ENCODE results near the gene TMEM221. TPM values are rescaled to one million over a fixed set of nuclear protein-coding genes. Genes with fewer than 3 reads are reported as not detected.

TMEM221 gene
- total RNA-seq, 5 donors from 2014 or later (not counting 1 experiment from before 2014, with no cell fraction given) = not detected

DNA sequence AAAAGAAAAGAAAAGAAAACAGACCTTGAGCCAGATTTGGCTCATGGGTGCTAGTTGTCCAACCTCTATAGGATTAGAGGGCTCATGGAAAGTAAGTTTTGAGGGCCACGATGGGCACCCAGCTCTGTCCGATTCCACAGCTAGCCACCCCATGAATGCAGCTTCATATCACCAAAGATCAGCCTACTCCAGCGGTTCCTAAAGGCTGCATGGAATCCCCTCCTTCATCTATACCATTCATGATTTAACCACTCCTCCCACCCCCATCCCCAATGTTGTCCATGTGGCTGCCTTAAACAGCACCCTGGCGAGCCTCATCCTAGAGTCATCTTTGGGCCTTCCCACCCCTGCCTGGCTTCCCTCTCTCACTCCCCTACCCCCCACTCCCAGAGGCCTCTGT lies 26.5 kb downstream of the TMEM221 start:
- Histone ChIP-seq H3K4me1 (ENCODE audit: control insufficient read depth in 1 of 2, extremely low read depth in 1 of 2, insufficient read depth in 2 of 2, low read length in 2 of 2) (peaks cover 7 to 24% of the 10 kb centered on the region in 2 experiments), H3K4me3 (ENCODE audit: control insufficient read depth in 1 of 2, extremely low read depth in 1 of 2, low read length in 1 of 2) (no peak overlapping the region), H3K27ac (ENCODE audit: low read length) (no peak overlapping the region), H3K27me3 (replicated peaks in 1 of 2; ENCODE audit: control insufficient read depth in 2 of 2, extremely low read depth in 1 of 2, insufficient read depth in 2 of 2, low read length in 1 of 2) (no peaks in the 10 kb centered on the region), H3K9me3 (no peaks in the 10 kb centered on the region), H3K36me3 (ENCODE audit: control insufficient read depth in 2 of 2, extremely low read depth in 1 of 2, insufficient read depth in 1 of 2, low read length in 1 of 2) (peaks cover 0 to 3% of the 10 kb centered on the region in 2 donors)
- ChIA-PET POLR2A (no interaction called here), CTCF (no interaction called here)
- Mint-ChIP-seq H3K36me3 (peaks cover 5% of the 10 kb centered on the region), H3K27ac (no peak overlapping the region), H3K4me3 (peak overlapping the region in 1 of 3 donors; percentile 93), H3K9me3 (no peaks in the 10 kb centered on the region), H3K27me3 (no peaks in the 10 kb centered on the region), H3K4me1 (peaks cover 16 to 20% (median 18%) of the 10 kb centered on the region in 3 donors)
- ATAC-seq (replicated peaks in 1 of 4) (no peak), DNase-seq (no peak)
- WGBS (ENCODE audit: insufficient coverage) = 100% methylated on average over 4 of the region's 4 CpGs

DNA sequence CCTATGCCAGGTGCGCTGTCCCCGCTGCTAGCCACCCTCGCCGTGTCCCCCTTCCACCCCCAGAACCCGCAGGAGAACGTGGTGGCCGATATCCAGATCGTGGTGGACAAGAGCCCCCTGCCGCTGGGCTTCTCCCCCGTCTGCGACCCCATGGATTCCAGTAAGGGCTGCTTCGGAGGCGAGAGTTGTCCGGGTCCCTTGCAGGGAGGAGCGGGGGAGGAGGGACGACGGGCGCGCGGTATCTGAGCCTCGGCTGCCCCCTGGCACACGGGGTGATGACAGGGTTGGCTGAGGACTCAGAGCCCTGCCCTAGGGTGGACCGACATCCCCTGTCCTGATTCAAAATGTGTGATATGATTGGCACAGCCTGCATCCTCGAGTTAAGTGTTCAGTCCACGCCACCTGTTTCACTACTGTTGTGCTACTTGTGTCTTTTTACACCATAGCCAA lies 28.0 kb downstream of the TMEM221 start:
- Mint-ChIP-seq H3K4me3 (peak overlapping the region; percentile 87 to 93 (median 90)), H3K27ac (peak overlapping the region; percentile 39 to 55), H3K36me3 (peaks cover 8% of the 10 kb centered on the region), H3K9me3 (no peaks in the 10 kb centered on the region), H3K4me1 (peaks cover 17 to 20% (median 18%) of the 10 kb centered on the region in 3 donors), H3K27me3 (no peaks in the 10 kb centered on the region)
- peak in 6 of 35 experiments; percentile 13 to 38 (median 21) for DNase-seq
- POLR2A ChIA-PET = interaction anchor here in 1 of 2 donors (0.7 kb wide), 1 partner anchor 834 kb away, joined by 4 read pairs; no protein-coding TSS in a partner anchor
- Histone ChIP-seq H3K4me1 (ENCODE audit: control insufficient read depth in 1 of 2, extremely low read depth in 1 of 2, insufficient read depth in 2 of 2, low read length in 2 of 2) (peaks cover 7 to 24% of the 10 kb centered on the region in 2 experiments), H3K9me3 (no peaks in the 10 kb centered on the region), H3K36me3 (ENCODE audit: control insufficient read depth in 2 of 2, extremely low read depth in 1 of 2, insufficient read depth in 1 of 2, low read length in 1 of 2) (peaks cover 0 to 3% of the 10 kb centered on the region in 2 donors), H3K4me3 (ENCODE audit: control insufficient read depth in 1 of 2, extremely low read depth in 1 of 2, low read length in 1 of 2) (peak overlapping the region; percentile 80 to 82), H3K27ac (ENCODE audit: low read length) (peak overlapping the region; percentile 18), H3K27me3 (replicated peaks in 1 of 2; ENCODE audit: control insufficient read depth in 2 of 2, extremely low read depth in 1 of 2, insufficient read depth in 2 of 2, low read length in 1 of 2) (no peaks in the 10 kb centered on the region)
- ATAC-seq (replicated peaks in 1 of 4) = peak in 1 of 4 experiments; percentile 7
- WGBS (ENCODE audit: insufficient coverage) = 7% methylated on average over 25 of the region's 25 CpGs
- CTCF ChIA-PET = interaction anchor here (0.6 to 1.2 kb wide), 2 partner anchors 9 to 76 kb away, joined by 4 to 5 read pairs; no protein-coding TSS in a partner anchor

DNA sequence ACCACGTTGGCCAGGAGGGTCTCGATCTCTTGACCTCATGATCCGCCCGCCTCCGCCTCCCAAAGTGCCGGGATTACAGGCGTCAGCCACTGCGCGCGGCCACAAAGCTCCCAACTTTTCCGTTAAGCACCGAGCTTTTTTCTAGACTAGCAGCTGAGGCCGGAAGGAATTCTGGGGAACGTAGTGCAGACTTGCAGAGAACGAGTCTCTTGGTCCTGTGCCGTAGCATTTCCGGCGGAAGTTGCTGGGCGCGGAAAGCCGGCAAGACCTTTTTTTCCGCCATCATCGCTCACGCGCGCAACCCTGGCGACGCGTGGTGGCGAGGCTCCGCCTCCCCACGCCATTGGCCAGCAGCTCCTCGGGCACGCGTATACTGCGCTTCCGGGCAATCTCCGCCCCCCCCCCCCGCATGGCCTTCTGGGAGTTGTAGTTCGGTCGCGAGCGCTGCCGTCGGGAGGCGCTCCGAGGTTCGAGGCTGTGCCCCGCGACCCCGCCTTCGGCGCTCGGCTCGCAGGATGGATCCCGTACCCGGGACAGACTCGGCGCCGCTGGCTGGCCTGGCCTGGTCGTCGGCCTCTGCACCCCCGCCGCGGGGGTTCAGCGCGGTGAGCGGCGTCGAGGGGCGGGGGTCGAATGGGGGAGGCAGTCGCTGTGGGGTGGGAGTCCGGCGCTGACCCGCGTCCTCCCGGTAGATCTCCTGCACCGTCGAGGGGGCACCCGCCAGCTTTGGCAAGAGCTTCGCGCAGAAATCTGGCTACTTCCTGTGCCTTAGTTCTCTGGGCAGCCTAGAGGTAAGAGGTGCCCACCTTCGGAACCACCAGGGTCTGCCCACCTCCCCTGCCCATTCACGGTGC lies 28.6 kb downstream of the TMEM221 start, which contains the start of gene MVB12A:
Gene MVB12A, plus strand, starts transcription at position 427 of the 854 bp plus-strand sequence. Its CDS starts 89 bp downstream, at position 516.
- Mint-ChIP-seq H3K36me3 (peaks cover 8% of the 10 kb centered on the region), H3K27me3 (no peaks in the 10 kb centered on the region), H3K9me3 (no peaks in the 10 kb centered on the region), H3K27ac (peak within 1 kb of the TSS; percentile 91 to 92), H3K4me1 (peaks cover 16 to 20% (median 18%) of the 10 kb centered on the region in 3 donors), H3K4me3 (peak within 1 kb of the TSS; percentile 87 to 93 (median 90))
- peak; percentile 96 to 98 (median 96) for ATAC-seq (replicated peaks in 1 of 4)
- no peaks in the 10 kb centered on the region for H3K9me3 ChIP-seq
- H3K4me3 ChIP-seq (ENCODE audit: control insufficient read depth in 1 of 2, extremely low read depth in 1 of 2, low read length in 1 of 2) = peak within 1 kb of the TSS; percentile 80 to 82
- WGBS (ENCODE audit: insufficient coverage) = under 1% methylated on average over 74 of the region's 85 CpGs
- H3K27me3 ChIP-seq (replicated peaks in 1 of 2; ENCODE audit: control insufficient read depth in 2 of 2, extremely low read depth in 1 of 2, insufficient read depth in 2 of 2, low read length in 1 of 2) = no peaks in the 10 kb centered on the region
- peak within 1 kb of the TSS; percentile 18 for H3K27ac ChIP-seq (ENCODE audit: low read length)
- peak; percentile 85 to 99 (median 96) for DNase-seq
- ChIA-PET CTCF (interaction anchor here (0.6 to 1.5 kb wide), 13 partner anchors 10 to 478 kb away, joined by 3 to 8 read pairs (median 4); partner anchors contain the start of genes BABAM1 (in 1 of the 2), BST2 (in 1 of the 2) and DDA1 (in 1 of the 2)), POLR2A (interaction anchor here (0.6 to 1.1 kb wide), 4 partner anchors 13 to 153 kb away, joined by 3 read pairs; partner anchors contain the start of genes BABAM1 (in 1 of the 2), BST2 (in 1 of the 2) and DDA1 (in 1 of the 2))
- peaks cover 7 to 22% of the 10 kb centered on the region in 2 experiments for H3K4me1 ChIP-seq (ENCODE audit: control insufficient read depth in 1 of 2, extremely low read depth in 1 of 2, insufficient read depth in 2 of 2, low read length in 2 of 2)
- H3K36me3 ChIP-seq (ENCODE audit: control insufficient read depth in 2 of 2, extremely low read depth in 1 of 2, insufficient read depth in 1 of 2, low read length in 1 of 2) = peaks cover 0 to 4% of the 10 kb centered on the region in 2 donors

DNA sequence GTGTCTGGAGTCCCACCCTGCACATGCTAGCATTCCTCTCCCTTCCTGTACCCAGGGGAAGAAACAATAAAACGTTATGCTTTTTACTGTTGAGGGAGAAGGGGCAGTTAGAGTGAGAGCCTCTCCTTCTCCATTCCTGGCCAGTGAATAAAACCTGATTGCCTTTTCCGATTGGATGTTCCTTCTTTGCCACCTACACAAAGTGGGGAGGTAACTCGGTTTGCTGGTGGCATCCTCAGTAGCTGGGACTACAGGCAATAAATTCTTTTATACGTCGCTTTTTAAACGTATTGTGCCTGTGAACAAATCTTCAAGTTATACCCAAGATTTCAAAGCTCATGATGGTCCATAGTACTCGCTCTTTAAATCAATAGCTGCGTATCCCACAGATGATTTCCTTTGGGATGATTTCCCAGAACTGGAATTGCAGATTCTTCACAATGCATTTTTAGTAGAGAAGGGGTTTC lies 29.3 kb downstream of the TMEM221 start:
- H3K4me3 Mint-ChIP-seq = peak overlapping the region; percentile 87 to 93 (median 90)
- CTCF ChIA-PET = interaction anchor here in 1 of 2 donors (0.6 to 1.5 kb wide), 11 partner anchors 11 to 152 kb away, joined by 3 to 6 read pairs (median 4); partner anchors contain the start of genes BABAM1, BST2 and DDA1

DNA sequence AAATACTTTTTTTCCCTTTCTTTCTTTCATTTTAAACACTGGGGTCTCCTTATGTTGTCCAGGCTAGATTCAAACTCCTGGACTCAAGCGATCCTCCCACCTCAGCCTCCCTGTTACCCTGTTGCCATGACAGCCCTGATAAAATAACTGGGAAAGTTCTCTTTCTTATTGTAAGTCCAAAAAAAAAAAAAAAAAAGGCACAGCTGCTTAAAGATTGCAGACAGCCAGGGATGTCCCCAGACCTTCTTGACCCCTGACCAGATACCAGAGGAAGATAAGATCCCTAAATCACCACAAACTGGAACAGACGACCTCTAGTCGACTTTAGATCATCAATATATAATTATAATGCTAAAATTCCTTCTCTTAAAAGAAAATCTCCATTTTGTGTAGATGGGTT lies 29.8 kb downstream of the TMEM221 start:
- DNase-seq (no peak), ATAC-seq (replicated peaks in 1 of 4) (no peak)
- Histone ChIP-seq H3K4me3 (ENCODE audit: control insufficient read depth in 1 of 2, extremely low read depth in 1 of 2, low read length in 1 of 2) (no peak overlapping the region), H3K4me1 (ENCODE audit: control insufficient read depth in 1 of 2, extremely low read depth in 1 of 2, insufficient read depth in 2 of 2, low read length in 2 of 2) (peaks cover 7 to 17% of the 10 kb centered on the region in 2 experiments), H3K27me3 (replicated peaks in 1 of 2; ENCODE audit: control insufficient read depth in 2 of 2, extremely low read depth in 1 of 2, insufficient read depth in 2 of 2, low read length in 1 of 2) (no peaks in the 10 kb centered on the region), H3K36me3 (ENCODE audit: control insufficient read depth in 2 of 2, extremely low read depth in 1 of 2, insufficient read depth in 1 of 2, low read length in 1 of 2) (peaks cover 0 to 3% of the 10 kb centered on the region in 2 donors), H3K9me3 (no peaks in the 10 kb centered on the region), H3K27ac (ENCODE audit: low read length) (no peak overlapping the region)
- Mint-ChIP-seq H3K36me3 (peaks cover 8% of the 10 kb centered on the region), H3K9me3 (no peaks in the 10 kb centered on the region), H3K27me3 (no peaks in the 10 kb centered on the region), H3K27ac (peak overlapping the region in 1 of 2 donors; percentile 92), H3K4me1 (peaks cover 15 to 16% (median 15%) of the 10 kb centered on the region in 3 donors), H3K4me3 (peak overlapping the region; percentile 87 to 93 (median 90))
- CTCF ChIA-PET = interaction anchor here in 1 of 2 donors (0.6 to 1.5 kb wide), 5 partner anchors 11 to 152 kb away, joined by 3 to 6 read pairs (median 5); partner anchors contain the start of genes BABAM1 and BST2
- no CpG with 5 or more reads among the region's 3 CpGs for WGBS (ENCODE audit: insufficient coverage)
- POLR2A ChIA-PET = no interaction called here

More for the DNA sequence above, 29.3 kb downstream of the TMEM221 start:
- peaks cover 8% of the 10 kb centered on the region for H3K36me3 Mint-ChIP-seq
- Histone ChIP-seq H3K27ac (ENCODE audit: low read length) (no peak overlapping the region), H3K4me1 (ENCODE audit: control insufficient read depth in 1 of 2, extremely low read depth in 1 of 2, insufficient read depth in 2 of 2, low read length in 2 of 2) (peaks cover 7 to 17% of the 10 kb centered on the region in 2 experiments), H3K36me3 (ENCODE audit: control insufficient read depth in 2 of 2, extremely low read depth in 1 of 2, insufficient read depth in 1 of 2, low read length in 1 of 2) (peaks cover 0 to 5% of the 10 kb centered on the region in 2 donors), H3K4me3 (ENCODE audit: control insufficient read depth in 1 of 2, extremely low read depth in 1 of 2, low read length in 1 of 2) (peak overlapping the region; percentile 80 to 82), H3K27me3 (replicated peaks in 1 of 2; ENCODE audit: control insufficient read depth in 2 of 2, extremely low read depth in 1 of 2, insufficient read depth in 2 of 2, low read length in 1 of 2) (no peaks in the 10 kb centered on the region), H3K9me3 (no peaks in the 10 kb centered on the region)
- 71% methylated on average over 3 of the region's 8 CpGs for WGBS (ENCODE audit: insufficient coverage)
- H3K27ac Mint-ChIP-seq = peak overlapping the region; percentile 91 to 92
- ATAC-seq (replicated peaks in 1 of 4) (no peak), DNase-seq (peak in 1 of 35 experiments; percentile 14)
- peaks cover 15 to 18% (median 16%) of the 10 kb centered on the region in 3 donors for H3K4me1 Mint-ChIP-seq
- no peaks in the 10 kb centered on the region for H3K9me3 Mint-ChIP-seq
- POLR2A ChIA-PET = interaction anchor here (0.6 to 1.1 kb wide), 4 partner anchors 12 to 152 kb away, joined by 3 read pairs; partner anchors contain the start of genes BABAM1 (in 1 of the 2), BST2 (in 1 of the 2) and DDA1 (in 1 of the 2)
- H3K27me3 Mint-ChIP-seq = no peaks in the 10 kb centered on the region

All from T-cell (primary cell).